HG03354 (cell line): ENCODE measurements around the gene PTCRA.

Source experiments
- ATAC-seq: cut with Tn5 transposase; IDR thresholded peaks from one replicate; pipeline ENCODE4 v1.9.1; 2021; ENCODE audit warnings: mild to moderate bottlenecking; ENCODE audit not compliant: unreplicated experiment, poor library complexity, severe bottlenecking

Gene PTCRA

DNA sequence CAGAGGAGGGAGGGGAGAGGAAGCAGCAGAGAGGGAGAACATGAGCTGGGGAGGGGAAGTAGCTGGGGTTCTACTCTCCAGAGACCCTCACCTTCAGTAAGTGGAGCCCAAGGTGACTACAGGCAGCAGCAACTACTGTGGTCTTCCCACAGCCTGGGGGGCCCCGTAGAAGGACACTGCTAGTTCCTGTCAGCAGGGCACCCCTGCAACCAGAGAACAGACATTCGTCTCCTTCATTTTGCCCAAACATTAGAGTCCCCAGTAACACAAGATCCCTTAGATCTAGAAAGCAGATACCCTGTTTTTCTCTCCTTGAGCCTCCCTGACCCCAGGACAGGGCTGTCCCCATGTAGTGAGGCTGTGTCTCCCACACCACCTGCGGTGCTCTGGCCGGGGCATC, 52.9 kb downstream of the PTCRA start:
- no peak for ATAC-seq

DNA sequence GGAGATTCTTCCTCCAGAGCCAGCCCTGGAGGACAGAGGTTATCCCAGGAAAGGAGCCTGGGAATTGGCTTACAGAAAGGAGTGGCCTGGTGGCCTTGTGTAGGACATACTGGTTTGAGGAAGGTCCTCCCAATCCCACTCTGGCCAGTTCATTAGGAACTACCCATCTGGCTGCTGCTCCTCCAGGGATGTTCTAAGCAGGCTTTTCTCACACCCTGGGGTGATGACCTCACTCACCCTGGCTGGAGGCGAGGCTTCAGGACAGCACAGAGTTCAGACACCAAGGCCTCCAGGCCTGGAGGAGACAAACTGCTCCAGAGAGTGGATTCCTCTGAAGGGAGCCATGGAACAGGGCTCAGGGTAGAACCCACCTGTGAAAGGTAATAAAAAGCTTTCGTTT, 53.6 kb downstream of the PTCRA start:
- no peak for ATAC-seq

DNA sequence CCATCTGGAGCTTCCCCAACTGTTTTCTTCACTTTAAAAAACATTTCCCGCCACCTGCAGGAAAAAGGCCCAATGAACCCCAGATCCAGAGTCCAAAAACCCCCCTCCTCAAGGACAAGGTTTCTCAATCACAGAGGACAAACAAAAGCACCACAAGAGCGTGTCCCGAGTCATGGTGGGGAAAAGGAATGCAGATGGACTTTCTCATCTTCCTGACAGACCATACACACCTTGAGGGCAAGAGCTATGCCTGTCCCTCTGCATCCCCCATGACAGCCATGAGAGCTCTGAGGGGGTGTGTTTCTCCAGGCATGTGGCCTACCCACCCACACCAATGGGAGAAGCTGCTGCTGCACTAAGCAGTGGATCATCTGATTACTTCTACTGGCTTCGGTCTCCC, 54.1 kb downstream of the PTCRA start:
- ATAC-seq = no peak

DNA sequence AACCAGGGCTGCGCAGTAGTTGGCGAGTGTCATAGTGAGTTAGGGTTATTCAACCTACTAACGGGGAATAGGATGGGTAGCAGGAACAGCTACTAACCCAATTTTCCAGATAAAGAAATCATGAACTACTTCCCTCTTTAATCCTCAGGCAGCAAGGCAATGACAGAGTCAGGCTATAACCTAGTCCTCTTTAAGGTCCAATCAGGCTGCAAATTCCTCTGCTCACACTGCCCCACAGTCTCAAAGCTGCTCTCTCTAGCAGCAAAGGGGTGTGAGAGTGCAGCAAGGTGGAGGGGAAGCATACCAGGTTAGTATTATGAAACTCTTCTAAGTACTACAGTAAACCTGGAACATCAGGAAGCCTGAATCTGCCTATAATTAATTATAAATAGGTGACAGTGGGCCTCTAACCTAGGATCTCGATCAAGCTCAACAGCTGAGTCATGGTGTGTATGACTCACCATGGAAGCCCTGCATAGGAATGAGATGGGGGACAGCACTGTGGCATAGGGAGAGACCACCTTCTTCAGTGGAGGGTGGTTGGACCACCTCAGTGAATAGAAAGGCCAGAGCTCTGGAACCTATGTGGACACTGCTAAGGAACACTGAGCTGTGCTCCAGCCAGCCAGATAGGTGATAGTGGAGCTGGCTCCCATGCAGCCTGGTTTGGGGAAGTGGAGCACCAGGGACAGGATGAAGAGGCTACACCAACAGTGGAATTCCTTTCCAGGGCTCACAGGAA, 55.2 kb downstream of the PTCRA start:
- no peak for ATAC-seq

DNA sequence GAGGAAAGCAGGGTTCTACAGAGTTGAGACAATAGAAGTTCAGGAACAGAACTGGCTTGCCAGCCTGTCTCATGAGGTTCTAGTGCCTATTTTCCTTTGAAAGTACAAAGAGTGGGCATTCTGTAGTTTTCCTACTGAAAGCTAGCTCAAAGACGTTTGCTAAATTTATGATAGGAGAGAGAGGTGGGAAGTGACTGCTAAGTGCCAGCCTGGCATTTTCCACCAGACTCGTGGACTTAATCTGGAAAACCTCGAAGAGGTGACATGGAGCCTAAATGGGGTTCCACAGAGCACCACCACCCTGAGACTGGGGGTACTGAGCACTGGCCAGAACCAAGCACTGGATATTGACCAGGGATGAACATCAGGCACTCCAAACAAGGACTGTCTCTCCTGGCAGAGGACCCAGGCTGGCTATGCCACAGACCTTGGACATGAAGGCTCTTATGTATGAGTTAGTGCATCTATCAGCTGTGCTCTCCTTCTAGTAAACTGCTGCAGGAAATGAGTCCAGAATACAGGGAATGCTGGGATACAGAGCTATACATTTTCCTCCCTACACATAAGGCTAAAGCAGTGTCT, 56.0 kb downstream of the PTCRA start:
- no peak for ATAC-seq

DNA sequence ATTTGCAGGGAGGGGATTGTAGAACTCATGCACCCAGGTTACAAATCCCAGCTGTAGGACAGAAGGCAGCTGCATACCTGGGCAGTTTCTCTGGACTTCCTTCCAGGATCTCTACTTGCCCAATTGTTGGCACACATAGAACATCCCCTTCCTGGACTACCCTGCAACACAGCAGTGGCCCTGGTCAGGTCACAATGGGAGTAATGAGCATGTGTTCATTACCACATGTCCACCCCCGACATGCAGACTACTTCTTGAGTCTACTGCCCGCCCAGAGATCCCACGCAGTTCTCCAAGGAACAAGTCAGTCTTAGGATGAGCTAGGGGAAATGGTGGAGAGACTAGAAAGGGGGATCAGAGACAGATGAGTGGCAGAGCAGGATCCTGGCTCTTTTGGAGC, 58.1 kb downstream of the PTCRA start:
- no peak for ATAC-seq

DNA sequence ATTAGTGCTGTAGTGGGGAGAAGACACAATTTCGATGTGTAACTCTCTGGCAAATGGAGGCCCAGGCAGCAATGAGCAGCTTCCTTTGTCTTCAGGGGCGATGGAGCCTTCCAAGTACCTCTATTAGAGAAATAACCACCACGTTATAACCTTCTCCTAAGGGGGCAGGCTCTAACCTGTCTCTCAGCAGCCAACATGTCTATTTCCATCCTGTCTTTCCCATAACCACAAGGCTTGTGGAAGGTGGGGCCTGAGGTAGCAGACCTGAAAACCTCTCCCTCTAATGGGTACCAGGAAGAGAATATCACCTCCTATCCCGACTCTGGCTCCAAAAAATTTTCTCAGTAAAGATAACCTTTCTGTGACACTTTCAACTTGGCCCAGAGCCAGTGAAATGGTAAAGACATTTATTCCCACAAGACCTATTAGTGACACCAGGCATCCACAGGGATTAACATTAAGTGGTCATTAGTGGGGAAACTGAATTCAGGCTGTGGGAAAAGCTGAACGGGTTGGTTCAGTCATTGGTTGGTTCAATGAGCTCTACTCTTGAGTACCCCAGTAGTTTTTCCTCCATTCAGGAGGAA, 59.2 kb downstream of the PTCRA start:
- ATAC-seq = no peak
